ENCODE measurements around the gene MAST2. TPM values are rescaled to one million over a fixed set of nuclear protein-coding genes. Genes with fewer than 3 reads are reported as not detected.
A peak's percentile ranks its signal among the peaks of the same experiment; 100 is the strongest.
"Not testable (repeated sequence)": the region's sequence is repeated elsewhere in the genome, so short reads cannot be mapped to it uniquely, and the experiment has no call there.

Gene MAST2
- total and polyA plus RNA-seq, 2 experiments from 2014 or later, result 14.2 to 19.1 TPM

DNA sequence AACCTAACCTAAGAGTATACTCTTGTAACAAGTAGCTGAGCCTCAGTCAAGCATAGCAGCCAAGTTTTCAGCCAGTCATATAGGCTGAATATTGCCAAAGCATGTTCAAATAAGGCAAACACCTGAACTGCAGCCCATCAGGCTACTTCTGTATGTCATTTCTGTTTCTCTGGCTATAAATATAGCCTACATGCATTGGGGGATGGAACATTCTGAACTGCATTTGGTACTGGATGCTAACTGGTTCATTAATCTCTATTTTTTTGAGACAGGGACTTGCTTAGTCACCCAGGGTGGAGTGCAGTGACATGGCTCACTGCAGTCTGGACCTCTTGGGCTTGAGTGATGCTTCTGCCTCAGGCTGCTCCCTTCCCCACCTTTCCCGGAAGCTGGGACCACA lies 37.3 kb downstream of the MAST2 start:
- peaks cover 21% of the 10 kb centered on the region for H3K4me1 ChIP-seq (ENCODE audit: insufficient read depth)
- H3K36me3 ChIP-seq (ENCODE audit: low read depth), result no peaks in the 10 kb centered on the region; the same call in 1 of the 2 replicates
- peak; percentile 44 for DNase-seq
- H3K9ac ChIP-seq, result no peak overlapping the region
- no peaks in the 10 kb centered on the region for H3K9me3 ChIP-seq (ENCODE audit: low read depth)
- in situ Hi-C loops (cut with MboI), result no loop called here
- H3K4me3 ChIP-seq, result no peak overlapping the region
- TF ChIP-seq EZH2phosphoT487 (IDR thresholded peaks at IDR 0.05; ENCODE audit: insufficient read depth, low read depth), result no peak
- TF ChIP-seq EZH2 (IDR thresholded peaks at IDR 0.05; ENCODE audit: insufficient read depth, poor library complexity, severe bottlenecking), result no peak
- no peaks in the 10 kb centered on the region for H3K27me3 ChIP-seq (replicated peaks; ENCODE audit: insufficient read depth)
- H3K9me2 ChIP-seq (ENCODE audit: insufficient read depth), result no peaks in the 10 kb centered on the region
- H3K4me2 ChIP-seq (ENCODE audit: unreplicated experiment), result no peak overlapping the region
- H4K20me1 ChIP-seq (ENCODE audit: insufficient read depth), result no peaks in the 10 kb centered on the region
- H3F3A ChIP-seq (ENCODE audit: insufficient read depth), result peaks cover 14% of the 10 kb centered on the region; the same call in 1 of the 2 replicates
- 26 to 47% methylated on average over 1 of the region's 1 CpG for WGBS, 2 experiments (ENCODE audit: low coverage in 1 of 2, low lambda C conversion rate in 2 of 2, missing lambda C conversion rate in 2 of 2)
- H3K27ac ChIP-seq, result no peak overlapping the region
- H2AFZ ChIP-seq, result no peak overlapping the region
- peaks cover 64% of the 10 kb centered on the region for H3K79me2 ChIP-seq (ENCODE audit: insufficient read depth)

DNA sequence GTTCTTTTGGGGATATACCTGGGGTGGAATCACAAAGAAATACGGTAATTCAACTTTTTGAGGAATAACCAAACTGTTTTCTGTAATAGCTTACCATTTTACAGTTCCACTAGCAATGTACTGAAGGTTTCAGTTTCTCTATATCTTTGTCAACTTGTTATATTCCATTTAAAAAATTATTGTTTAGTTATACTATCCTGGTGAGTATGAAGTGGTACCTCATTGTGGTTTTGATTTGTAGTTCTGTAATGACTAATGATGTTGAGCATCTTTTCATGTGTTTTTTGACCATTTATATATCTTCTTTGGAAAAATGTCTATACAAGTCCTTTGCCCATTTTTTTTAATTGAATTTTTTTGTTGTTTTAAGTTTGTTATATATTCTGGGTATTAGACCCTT lies 39.4 kb downstream of the MAST2 start:
- Histone ChIP-seq H3K27me3 (replicated peaks; ENCODE audit: insufficient read depth) (no peaks in the 10 kb centered on the region), H3K4me2 (ENCODE audit: unreplicated experiment) (no peak overlapping the region)

DNA sequence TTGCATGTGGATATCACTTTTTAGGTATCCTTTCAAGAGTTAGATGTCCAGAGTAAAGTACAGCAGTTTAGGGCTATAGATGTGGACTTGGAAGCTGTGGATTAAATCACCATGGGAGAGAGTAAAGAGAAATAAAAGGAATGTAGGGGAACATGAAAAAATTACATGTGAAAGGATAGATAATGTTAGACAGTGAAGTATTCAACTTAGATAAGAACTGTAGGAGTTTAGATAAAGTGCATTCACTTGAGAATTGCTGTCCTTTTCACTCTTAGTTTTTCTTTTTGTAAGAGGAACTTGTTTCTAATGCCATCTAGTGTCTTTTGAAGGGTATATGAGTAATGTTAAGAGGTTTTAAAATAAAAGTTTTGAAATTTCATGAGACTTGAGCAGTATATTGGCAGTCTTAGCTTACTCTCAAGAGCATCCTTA lies 40.1 kb downstream of the MAST2 start:
- Histone ChIP-seq H3K9me3 (ENCODE audit: low read depth) (no peaks in the 10 kb centered on the region), H3K27ac (no peak overlapping the region), H4K20me1 (ENCODE audit: insufficient read depth) (no peaks in the 10 kb centered on the region), H3K4me2 (ENCODE audit: unreplicated experiment) (no peak overlapping the region), H3K4me3 (no peak overlapping the region), H3K9me2 (ENCODE audit: insufficient read depth) (no peaks in the 10 kb centered on the region), H3K36me3 (ENCODE audit: low read depth) (no peaks in the 10 kb centered on the region; the same call in 1 of the 2 replicates), H2AFZ (no peak overlapping the region), H3F3A (ENCODE audit: insufficient read depth) (peaks cover 33% of the 10 kb centered on the region), H3K9ac (no peak overlapping the region), H3K27me3 (replicated peaks; ENCODE audit: insufficient read depth) (no peaks in the 10 kb centered on the region), H3K4me1 (ENCODE audit: insufficient read depth) (peaks cover 45% of the 10 kb centered on the region), H3K79me2 (ENCODE audit: insufficient read depth) (peaks cover 71% of the 10 kb centered on the region)
- in situ Hi-C loops (cut with MboI), result no loop called here
- DNase-seq, result peak; percentile 56
- TF ChIP-seq EZH2 (IDR thresholded peaks at IDR 0.05; ENCODE audit: insufficient read depth, poor library complexity, severe bottlenecking), result no peak

More for the DNA sequence above, 39.4 kb downstream of the MAST2 start:
- 97 to 100% methylated on average over 1 of the region's 1 CpG for WGBS, 2 experiments (ENCODE audit: low coverage in 1 of 2, low lambda C conversion rate in 2 of 2, missing lambda C conversion rate in 2 of 2)
- Histone ChIP-seq H3K27ac (no peak overlapping the region), H4K20me1 (ENCODE audit: insufficient read depth) (no peaks in the 10 kb centered on the region), H2AFZ (no peak overlapping the region), H3K9ac (no peak overlapping the region), H3K4me3 (no peak overlapping the region), H3K36me3 (ENCODE audit: low read depth) (no peaks in the 10 kb centered on the region; the same call in 1 of the 2 replicates), H3F3A (ENCODE audit: insufficient read depth) (peaks cover 31% of the 10 kb centered on the region), H3K4me1 (ENCODE audit: insufficient read depth) (peaks cover 38% of the 10 kb centered on the region), H3K9me3 (ENCODE audit: low read depth) (no peaks in the 10 kb centered on the region), H3K79me2 (ENCODE audit: insufficient read depth) (peaks cover 64% of the 10 kb centered on the region), H3K9me2 (ENCODE audit: insufficient read depth) (no peaks in the 10 kb centered on the region)
- TF ChIP-seq EZH2phosphoT487 (IDR thresholded peaks at IDR 0.05; ENCODE audit: insufficient read depth, low read depth) (no peak), EZH2 (IDR thresholded peaks at IDR 0.05; ENCODE audit: insufficient read depth, poor library complexity, severe bottlenecking) (no peak)
- in situ Hi-C loops (cut with MboI), result no loop called here
- DNase-seq, result no peak

DNA sequence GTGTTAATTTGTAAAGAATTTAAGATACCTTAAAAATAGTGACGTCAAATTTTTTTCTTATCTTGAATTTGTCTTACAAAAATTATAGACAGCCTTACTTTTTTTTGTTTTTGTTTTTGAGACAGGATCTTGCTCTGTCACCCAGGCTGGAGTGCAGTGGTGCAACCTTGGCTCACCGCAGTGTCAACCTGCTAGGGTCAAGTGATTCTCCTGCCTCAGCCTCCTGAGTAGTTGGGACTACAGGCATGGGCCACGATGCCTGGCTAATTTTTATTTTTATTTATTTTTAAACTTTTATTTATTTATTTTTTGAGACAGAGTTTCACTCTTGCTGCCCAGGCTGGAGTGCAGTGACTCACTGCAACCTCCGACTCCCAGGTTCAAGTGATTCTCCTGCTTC lies 40.6 kb downstream of the MAST2 start:
- WGBS, 2 experiments (ENCODE audit: low coverage in 1 of 2, low lambda C conversion rate in 2 of 2, missing lambda C conversion rate in 2 of 2), result 62 to 68% methylated on average over 4 of the region's 4 CpGs
- in situ Hi-C loops (cut with MboI); H3K9me3 ChIP-seq (ENCODE audit: low read depth); H3K4me2 ChIP-seq (ENCODE audit: unreplicated experiment); H3K4me3 ChIP-seq; H3K36me3 ChIP-seq (ENCODE audit: low read depth); H3K9ac ChIP-seq; H3K27ac ChIP-seq; H4K20me1 ChIP-seq (ENCODE audit: insufficient read depth); H3K27me3 ChIP-seq (replicated peaks; ENCODE audit: insufficient read depth); H3K9me2 ChIP-seq (ENCODE audit: insufficient read depth); DNase-seq; H2AFZ ChIP-seq: not testable (repeated sequence)
- Histone ChIP-seq H3K4me1 (ENCODE audit: insufficient read depth) (peaks cover 51% of the 10 kb centered on the region), H3F3A (ENCODE audit: insufficient read depth) (peaks cover 33% of the 10 kb centered on the region), H3K79me2 (ENCODE audit: insufficient read depth) (peaks cover 76% of the 10 kb centered on the region)

DNA sequence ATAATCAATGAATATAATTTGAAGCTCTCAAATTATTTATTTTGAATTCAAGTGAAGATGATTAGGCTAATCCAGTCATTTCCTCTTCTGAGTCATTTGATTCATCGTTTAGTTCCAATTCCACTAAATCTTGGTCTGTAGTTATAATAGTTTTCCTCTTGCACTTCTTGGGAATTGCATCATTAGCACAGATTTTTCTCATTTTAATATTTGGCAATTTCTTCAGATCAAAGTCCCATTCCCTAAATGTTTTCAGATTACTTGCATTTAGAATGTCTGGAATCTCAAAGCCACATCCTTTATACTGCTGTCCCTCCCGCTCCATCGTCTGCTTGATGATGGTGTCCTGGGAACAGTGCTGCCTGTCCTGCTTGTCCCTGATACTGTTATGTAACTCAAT lies 43.5 kb downstream of the MAST2 start:
- Histone ChIP-seq H3K4me3 (peak overlapping the region; percentile 51), H3K36me3 (ENCODE audit: low read depth) (no peaks in the 10 kb centered on the region), H3K9ac (peak overlapping the region; percentile 49), H4K20me1 (ENCODE audit: insufficient read depth) (no peaks in the 10 kb centered on the region), H3K4me2 (ENCODE audit: unreplicated experiment) (peak overlapping the region; percentile 53), H3K27ac (peak overlapping the region; percentile 73), H3K9me2 (ENCODE audit: insufficient read depth) (no peaks in the 10 kb centered on the region), H3F3A (ENCODE audit: insufficient read depth) (peaks cover 33% of the 10 kb centered on the region), H3K4me1 (ENCODE audit: insufficient read depth) (peaks cover 45% of the 10 kb centered on the region), H3K27me3 (replicated peaks; ENCODE audit: insufficient read depth) (no peaks in the 10 kb centered on the region), H3K79me2 (ENCODE audit: insufficient read depth) (peaks cover 83% of the 10 kb centered on the region), H3K9me3 (ENCODE audit: low read depth) (no peaks in the 10 kb centered on the region), H2AFZ (peak overlapping the region; percentile 31)
- no peak for TF ChIP-seq EZH2 (IDR thresholded peaks at IDR 0.05; ENCODE audit: insufficient read depth, poor library complexity, severe bottlenecking)
- TF ChIP-seq EZH2phosphoT487 (IDR thresholded peaks at IDR 0.05; ENCODE audit: insufficient read depth, low read depth), result 0 out of 2 replicates have a peak, but pooled peaks have one; percentile 50
- in situ Hi-C loops (cut with MboI), result no loop called here
- WGBS, 2 experiments (ENCODE audit: low coverage in 1 of 2, low lambda C conversion rate in 2 of 2, missing lambda C conversion rate in 2 of 2), result 3 to 9% methylated on average over 3 of the region's 3 CpGs
- DNase-seq, result peak; percentile 71

Measured in GM23248 (cell line).